ENCODE results near the gene MEA1.
A peak's percentile ranks its signal among the peaks of the same experiment; 100 is the strongest.
"Not testable (repeated sequence)": the region's sequence is repeated elsewhere in the genome, so short reads cannot be mapped to it uniquely, and the experiment has no call there.

Gene MEA1

DNA sequence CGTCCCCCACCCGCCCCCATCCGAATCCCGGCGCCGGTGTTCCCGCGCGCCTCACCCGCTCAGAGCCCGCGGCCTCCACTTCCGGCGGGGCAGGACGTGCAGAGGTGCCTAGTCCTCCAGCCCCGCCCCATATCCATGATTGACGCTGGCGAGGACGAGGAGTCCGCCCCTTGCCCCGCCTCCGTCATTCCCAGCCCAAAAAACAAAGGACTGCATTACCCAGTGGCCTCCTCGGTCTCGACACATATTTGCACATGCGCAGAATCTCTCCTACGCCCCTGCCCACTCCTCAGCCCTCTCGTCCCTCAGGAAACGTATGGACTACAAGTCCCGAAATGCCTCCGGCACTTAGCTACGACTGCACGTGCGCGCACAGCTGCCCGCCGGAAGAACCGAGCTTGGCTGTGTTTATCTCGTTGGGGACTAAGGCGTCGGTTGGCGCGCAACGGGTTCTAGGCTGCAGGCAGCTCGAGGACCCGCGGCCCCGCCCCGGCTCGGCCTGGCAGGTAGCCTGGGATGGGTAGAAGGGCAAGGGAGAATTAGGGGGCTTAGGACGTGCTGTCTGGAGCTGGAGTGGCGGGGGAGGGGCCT is at the start of gene MEA1, which contains the start of gene KLHDC3:
Gene MEA1 (minus strand): TSS at position 104 of the 591 bp plus-strand sequence. CDS start 133 bp downstream, outside the sequence.
Gene KLHDC3 (plus strand): TSS at position 407 of the 591 bp plus-strand sequence. CDS start 2,944 bp downstream, outside the sequence.
- peak; percentile 100 for DNase-seq

DNA sequence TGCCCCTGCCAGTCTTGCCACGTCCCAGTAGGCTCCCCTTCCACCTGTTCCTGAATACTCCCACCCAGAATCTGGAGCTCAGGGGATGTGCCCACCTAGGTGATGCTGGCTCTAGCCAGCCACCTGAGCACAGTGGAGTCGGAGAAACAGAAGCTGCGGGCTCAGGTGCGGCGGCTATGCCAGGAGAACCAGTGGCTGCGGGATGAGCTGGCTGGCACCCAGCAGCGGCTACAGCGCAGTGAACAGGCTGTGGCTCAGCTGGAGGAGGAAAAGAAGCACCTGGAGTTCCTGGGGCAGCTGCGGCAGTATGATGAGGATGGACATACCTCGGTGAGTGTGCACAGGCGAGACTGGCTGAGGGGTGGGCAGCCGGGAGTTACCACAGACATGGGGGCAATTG is 49.1 kb upstream of the MEA1 start:
- no peak for DNase-seq

GRCh38 chr6:43061861-43062260 is 48.1 kb upstream of the MEA1 start:
- DNase-seq = no peak

DNA sequence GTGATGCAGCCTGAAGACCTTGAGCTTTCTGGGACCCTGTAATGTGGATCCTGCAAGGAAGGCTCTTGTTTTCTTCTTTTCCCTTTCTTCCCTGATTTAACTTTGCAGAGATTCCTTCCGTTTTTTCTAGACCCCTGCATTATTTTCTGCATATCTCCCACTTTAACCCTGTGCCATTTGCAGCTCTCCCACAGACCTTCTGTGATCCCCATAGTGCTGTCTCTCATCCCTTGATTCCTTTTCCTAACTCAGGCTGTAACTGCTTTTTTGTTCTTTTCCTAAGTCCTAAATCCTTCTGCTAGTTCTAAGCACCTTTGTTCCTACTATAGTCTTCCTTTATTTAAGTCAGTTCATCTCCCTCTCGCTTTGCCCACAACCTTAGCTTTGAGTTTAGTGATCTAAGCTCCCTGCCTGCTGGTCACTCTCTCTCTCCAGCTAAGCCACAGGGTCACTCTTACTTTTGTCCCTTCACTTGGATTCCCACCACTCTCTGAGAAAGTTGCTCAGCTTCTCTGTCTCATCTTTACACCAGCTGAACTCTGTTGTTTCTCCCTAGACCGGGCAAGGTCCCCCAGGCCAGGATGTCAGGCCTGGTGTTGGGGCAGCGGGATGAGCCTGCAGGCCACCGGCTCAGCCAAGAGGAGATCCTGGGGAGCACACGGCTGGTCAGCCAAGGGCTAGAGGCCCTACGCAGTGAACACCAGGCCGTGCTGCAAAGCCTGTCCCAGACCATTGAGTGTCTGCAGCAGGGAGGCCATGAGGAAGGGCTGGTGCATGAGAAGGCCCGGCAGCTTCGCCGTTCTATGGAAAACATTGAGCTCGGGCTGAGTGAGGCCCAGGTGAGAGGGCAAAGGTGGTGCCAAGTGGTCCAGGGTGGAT is 47.2 kb upstream of the MEA1 start:
- no peak for DNase-seq

DNA sequence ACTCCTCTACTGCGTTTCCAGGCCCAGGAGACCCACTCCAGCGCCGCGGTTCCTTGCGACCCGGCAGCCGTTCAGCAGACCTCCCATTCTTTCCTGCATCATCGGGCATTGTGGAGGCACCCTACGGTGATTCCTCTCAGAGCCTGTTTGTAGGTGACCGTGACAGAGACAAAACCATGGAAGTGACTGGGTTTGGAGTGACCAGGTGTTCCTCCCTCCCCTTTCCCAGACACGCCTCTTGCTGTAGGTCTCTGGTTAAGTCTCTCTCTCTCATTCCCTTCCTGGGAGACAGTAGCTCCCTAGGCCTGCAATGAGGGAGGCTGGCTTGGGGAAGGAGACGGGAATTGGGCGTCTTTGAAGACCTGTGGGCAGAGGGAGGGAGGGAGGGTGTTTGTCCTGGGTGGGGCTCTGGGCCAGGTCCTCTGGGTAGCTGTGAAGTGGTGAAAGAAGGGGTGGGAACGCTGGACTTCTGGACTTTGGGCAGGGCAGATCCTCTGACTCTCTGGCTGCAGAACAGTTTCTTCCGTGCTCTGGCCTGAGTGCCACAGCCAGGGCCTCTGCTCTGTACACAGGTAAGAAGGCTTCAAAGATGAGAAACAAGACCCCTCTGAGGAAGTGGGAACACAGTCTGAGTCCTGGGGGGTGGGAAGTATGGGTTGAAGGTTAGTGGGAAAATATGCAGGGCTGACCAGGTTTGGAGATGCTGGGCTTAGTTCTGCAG is 46.4 kb upstream of the MEA1 start:
- DNase-seq = no peak

GRCh38 chr6:43059168-43060033 is 45.7 kb upstream of the MEA1 start, which contains the start of the genes KLC4 and MRPL2:
KLC4 (plus strand) TSS chr6:43059631; CDS start chr6:43061336, 1,705 bp downstream.
MRPL2 (minus strand) TSS chr6:43059434; CDS start chr6:43059381, 53 bp downstream.
- DNase-seq = peak; percentile 98

- DNase-seq = no peak
These were observed 44.8 kb upstream of the MEA1 start for GRCh38 chr6:43058531-43058930.

GRCh38 chr6:43055966-43056365 is 42.2 kb upstream of the MEA1 start:
- no peak for DNase-seq

- DNase-seq = no peak
These were observed 40.6 kb upstream of the MEA1 start for GRCh38 chr6:43054206-43054943.

- peak; percentile 96 for DNase-seq
These were observed 39.9 kb upstream of the MEA1 start, which contains the start of gene CUL7 for GRCh38 chr6:43053545-43054205. CUL7 (minus strand) TSS chr6:43053851; CDS start chr6:43052788, 1,063 bp downstream.

DNA sequence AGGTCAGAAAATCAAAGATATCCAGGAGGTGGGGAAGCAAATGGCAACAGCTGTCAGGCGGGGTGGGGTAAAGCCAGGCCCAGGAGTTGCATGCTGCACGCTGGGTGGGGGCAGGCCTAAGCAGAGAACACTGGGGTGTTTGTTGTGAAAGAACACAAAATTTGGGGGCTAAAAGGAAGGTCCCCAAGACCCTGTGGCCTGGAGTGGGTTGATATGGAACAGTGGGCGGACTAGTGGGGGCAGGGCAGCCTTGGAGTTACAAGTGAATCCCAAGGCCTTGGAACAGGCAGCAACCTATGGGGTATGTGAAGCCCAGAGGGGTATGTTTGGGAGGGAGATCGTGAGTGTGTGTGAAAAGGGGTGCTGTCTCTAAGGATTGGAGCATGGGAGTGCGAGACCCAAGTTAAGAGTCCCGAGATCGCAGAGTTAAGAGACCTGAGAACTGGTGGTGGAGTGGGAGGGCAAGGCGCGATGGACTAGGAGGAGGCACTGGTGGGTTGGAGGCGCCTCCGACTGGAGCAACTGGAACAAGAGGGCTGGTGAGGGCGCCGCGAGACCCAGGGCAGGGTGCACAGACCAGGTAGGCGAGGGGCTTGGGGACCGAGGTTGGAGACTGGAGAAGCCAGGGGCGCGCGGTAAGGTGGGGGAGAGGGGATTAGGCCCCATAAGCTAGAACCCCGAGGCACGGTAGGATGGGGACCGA is 39.2 kb upstream of the MEA1 start:
- peak; percentile 17 for DNase-seq

DNA sequence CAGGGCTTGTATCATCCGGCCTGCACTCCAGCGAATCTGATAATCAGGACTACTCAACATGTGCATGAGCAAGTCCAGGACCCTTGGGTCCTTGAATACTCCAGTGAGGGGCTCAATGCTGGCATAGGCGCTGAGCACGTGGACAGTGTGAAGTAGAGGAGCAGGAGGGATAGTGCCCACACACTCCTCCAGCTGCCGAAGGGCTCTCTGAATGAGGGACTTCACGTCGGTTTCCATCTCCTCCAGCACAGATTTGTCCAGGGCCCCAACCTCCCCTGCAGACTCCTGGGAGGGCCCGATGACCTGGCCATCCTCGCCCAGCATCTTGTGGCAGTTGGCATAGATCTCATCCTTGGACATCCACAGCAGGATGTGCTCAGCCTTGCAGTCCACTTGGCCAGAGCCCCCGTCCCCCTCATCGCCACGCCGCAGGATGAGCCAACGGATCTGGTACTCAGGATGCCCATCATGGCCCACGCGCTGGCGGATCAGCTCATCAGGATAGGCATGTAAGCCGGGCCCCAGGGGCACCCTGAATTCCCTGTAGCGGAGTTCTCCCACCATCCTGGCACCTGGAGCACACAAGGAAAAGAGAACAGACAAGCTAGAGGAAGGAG is 38.6 kb upstream of the MEA1 start:
- DNase-seq = no peak

DNA sequence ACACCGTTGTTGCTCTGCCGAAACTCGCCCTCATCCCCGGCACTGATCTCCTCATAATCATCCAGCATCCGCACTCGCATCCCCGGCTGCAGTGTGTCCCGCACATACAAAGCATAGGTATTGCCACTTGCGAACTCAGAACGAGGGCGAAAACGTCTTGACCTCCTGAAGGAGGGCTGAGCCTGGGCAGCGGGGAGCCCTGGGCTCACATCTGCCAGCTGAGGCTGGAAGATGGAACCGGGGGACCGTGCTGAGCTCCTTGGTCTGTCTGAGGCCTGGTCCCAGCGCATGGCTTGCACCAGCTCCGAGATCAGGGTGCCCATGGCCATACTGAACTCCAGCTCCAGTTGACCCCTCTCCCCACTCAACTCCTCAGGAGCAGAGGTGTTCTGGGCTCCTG is 37.2 kb upstream of the MEA1 start:
- no peak for DNase-seq

DNA sequence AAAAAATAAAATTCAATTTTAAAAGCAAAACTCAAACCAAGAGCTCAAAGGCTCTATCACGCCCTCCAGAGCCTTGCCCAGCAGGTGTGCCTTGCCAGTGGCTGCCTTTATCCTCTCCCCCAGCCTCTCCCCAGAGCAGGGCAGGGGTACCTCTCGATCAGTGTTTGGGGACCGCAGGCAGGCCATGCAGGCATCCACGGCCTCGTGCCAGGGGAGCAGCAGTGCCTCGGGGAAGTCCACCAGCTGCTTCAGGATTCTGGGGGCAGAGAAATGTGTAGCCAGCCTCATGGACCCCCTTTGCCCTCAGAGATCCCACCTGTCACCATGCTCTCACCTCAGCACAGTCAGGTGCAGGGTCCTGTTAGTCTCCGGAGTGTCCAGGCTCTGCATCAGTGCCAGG is 34.3 kb upstream of the MEA1 start:
- DNase-seq = no peak

DNA sequence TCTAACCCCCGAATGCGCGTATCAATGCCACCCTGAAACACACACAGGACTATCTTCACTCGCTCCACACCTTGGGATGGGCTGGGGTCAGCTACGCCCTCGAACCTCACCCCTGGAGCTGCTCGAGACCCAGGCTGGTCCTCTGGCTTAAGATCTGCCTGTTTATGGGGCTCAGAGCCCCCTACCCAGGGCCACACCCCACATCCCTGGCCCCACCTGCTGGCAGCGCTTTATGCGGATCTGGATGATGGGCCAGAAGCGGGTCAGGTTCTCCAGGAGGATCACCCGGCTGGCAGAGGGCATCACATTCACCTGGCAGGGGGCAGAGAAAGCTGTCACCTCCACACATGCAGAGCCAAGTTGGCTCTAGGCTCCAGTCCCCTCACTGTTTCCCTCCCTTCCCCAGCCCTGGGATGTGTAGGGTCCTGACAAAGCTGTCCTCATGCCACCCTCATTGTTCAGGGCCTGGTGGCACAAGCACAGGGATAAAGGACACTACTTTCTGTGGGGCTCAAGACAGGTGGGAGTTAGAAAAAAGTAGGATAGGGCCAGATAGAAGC is 31.7 kb upstream of the MEA1 start:
- DNase-seq = no peak

- DNase-seq = no peak
These were observed 29.6 kb upstream of the MEA1 start for GRCh38 chr6:43043310-43043709.

GRCh38 chr6:43041475-43041874 is 27.7 kb upstream of the MEA1 start:
- not testable (repeated sequence) for DNase-seq

- no peak for DNase-seq
These were observed 27.0 kb upstream of the MEA1 start for GRCh38 chr6:43040542-43041257.

DNA sequence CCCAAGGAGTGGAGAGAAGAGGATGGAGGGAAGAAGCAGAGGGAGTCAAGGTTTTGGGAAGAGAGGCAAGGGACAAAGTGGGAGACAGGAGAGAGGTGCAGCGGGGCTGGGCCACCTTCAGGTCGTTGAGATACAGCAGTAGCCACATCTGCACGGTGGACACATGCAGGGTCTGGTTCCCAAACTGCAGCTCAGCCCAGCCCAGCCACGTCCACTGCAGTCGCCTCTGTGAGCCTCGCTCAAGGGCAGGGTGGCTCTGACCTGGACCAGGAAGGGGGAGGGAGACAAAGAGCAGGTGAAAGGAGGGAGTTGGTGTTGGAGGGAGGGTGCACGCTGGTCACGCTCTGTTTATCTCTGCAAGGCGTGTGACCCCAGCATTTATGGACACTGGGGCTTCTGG is 25.0 kb upstream of the MEA1 start:
- DNase-seq = no peak
